H1 (cell line): ENCODE data around the gene TNNC1. TPM values are rescaled to one million over a fixed set of nuclear protein-coding genes. Genes with fewer than 3 reads are reported as not detected.

Source experiments
- GABPA ChIP-seq: IDR thresholded peaks from 2 replicates; pipeline ENCODE4 v1.6.1; 2011; ENCODE audit warnings: mild to moderate bottlenecking, low read length, moderate library complexity, borderline replicate concordance; ENCODE audit not compliant: insufficient read depth
- SP1 ChIP-seq: IDR thresholded peaks from 2 replicates; pipeline ENCODE4 v1.6.1; 2011; ENCODE audit warnings: low read depth, low read length
- polyA plus RNA-seq, 7 experiments: library from polyadenylated mRNA; depleted of rRNA in 3 of 7; stranded (reverse) in 5 of 7; unstranded in 2 of 7; fragments of >200 nt in 5 of 7; fragments of 200-250 nt in 2 of 7; gene quantifications; 1 replicate in 5 of 7; 2 replicates in 1 of 7; 4 replicates in 1 of 7; pipeline versions ENCODE4 v1.2.1 to v1.2.3, GENCODE V29; 2011 to 2013; ENCODE audit warnings: missing spikeins in 2 of 7, mixed read lengths in 2 of 7
- total RNA-seq: library from RNA; stranded (reverse); fragmentation: NEBNext Ultra II Directional; extraction: Animal tissue kit (Norgen Biotek cat#: 25700); gene quantifications from 2 replicates; pipeline ENCODE4 v1.2.1, GENCODE V29; 2021
- TF ChIP-seq, protein P1 (sequence below): IDR thresholded peaks from 2 replicates; pipeline ENCODE4 v1.6.1; 2011; ENCODE audit warnings: low read length, improper control_type of control experiment

Gene TNNC1
- total and polyA plus RNA-seq, 2 of the 8 experiments (the other 6 are each of a cell fraction or from before 2014, with no cell fraction given) = 5.8 to 16.4 TPM

DNA sequence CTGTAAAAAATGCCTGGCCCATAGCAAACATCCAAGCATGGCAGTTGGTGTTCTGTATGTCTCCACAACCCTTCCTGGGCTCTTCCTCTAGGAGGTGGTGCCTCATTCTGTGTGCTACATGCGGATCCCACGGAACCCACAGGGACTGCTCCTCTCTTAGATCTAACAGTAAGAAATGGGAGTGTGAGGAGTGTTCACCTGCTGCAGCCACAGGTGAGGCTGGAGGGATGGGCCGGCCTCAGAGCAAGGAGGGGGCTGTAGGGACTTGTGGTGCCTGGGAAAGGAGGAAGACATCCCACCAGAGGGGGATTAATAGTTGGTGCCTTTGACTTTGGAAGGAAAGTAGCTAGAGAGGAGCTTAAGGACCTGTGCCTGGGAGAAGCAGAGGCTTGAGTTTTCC is 31.2 kb downstream of the TNNC1 start (continued):
- TF ChIP-seq GABPA (no peak), SP1 (no peak)
- TF ChIP-seq, protein P1, sequence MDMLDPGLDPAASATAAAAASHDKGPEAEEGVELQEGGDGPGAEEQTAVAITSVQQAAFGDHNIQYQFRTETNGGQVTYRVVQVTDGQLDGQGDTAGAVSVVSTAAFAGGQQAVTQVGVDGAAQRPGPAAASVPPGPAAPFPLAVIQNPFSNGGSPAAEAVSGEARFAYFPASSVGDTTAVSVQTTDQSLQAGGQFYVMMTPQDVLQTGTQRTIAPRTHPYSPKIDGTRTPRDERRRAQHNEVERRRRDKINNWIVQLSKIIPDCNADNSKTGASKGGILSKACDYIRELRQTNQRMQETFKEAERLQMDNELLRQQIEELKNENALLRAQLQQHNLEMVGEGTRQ = no peak
- TF ChIP-seq, all 59 proteins: peak for 0
